ENCODE results near the gene CSN1S1. TPM values are rescaled to one million over a fixed set of nuclear protein-coding genes. Genes with fewer than 3 reads are reported as not detected.

Gene CSN1S1
- total and polyA plus RNA-seq, 2 experiments from 2014 or later, result 0.21 TPM; not detected in 1

DNA sequence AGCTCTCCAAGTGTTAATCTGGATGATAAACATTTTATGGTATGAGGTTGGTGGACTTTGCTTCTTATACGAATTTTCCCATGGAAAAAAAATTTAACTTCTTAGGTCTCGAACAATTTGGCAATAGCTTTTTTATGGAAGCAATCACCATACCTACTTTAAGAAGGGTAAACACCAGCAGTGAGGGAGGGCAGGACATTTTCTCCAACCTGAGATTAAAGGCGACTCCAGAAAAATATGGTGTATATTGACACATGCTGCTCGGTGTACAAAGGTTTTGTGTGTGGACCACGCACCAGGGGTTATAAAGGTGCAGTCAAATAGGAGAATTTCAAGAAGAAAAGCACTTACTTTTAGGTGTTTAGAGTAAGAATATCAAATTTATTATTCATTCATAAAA lies 36.7 kb upstream of the CSN1S1 start:
- Mint-ChIP-seq H3K36me3 (ENCODE audit: low read depth) (no peaks in the 10 kb centered on the region), H3K4me1 (no peaks in the 10 kb centered on the region), H3K9me3 (no peaks in the 10 kb centered on the region), H3K4me3 (no peak overlapping the region), H3K27ac (no peak overlapping the region), H3K27me3 (ENCODE audit: insufficient read depth, low read depth, poor library complexity) (no peaks in the 10 kb centered on the region)
- no peak overlapping the region for H3K4me2 ChIP-seq
- H3K27ac ChIP-seq (ENCODE audit: low read depth), result no peak overlapping the region
- no peak overlapping the region for H2AFZ ChIP-seq
- H3K27me3 ChIP-seq (ENCODE audit: insufficient read depth), result no peaks in the 10 kb centered on the region
- ATAC-seq (no peak), DNase-seq (ENCODE audit: low spot score) (no peak)
- H3K4me1 ChIP-seq (ENCODE audit: insufficient read depth), result no peaks in the 10 kb centered on the region
- H3K9me2 ChIP-seq (ENCODE audit: insufficient read depth), result no peaks in the 10 kb centered on the region
- no peak for TF ChIP-seq EZH2phosphoT487 (IDR thresholded peaks at IDR 0.05; ENCODE audit: unreplicated experiment)
- no peak for TF ChIP-seq CREB1 (CRISPR knock-in tag; IDR thresholded peaks at IDR 0.05; ENCODE audit: low read depth)
- no peak for TF ChIP-seq ZNF331 (CRISPR knock-in tag; IDR thresholded peaks at IDR 0.05; ENCODE audit: low read depth)
- TF ChIP-seq ZNF114 (CRISPR knock-in tag; IDR thresholded peaks at IDR 0.05), result no peak
- TF ChIP-seq, protein P1, sequence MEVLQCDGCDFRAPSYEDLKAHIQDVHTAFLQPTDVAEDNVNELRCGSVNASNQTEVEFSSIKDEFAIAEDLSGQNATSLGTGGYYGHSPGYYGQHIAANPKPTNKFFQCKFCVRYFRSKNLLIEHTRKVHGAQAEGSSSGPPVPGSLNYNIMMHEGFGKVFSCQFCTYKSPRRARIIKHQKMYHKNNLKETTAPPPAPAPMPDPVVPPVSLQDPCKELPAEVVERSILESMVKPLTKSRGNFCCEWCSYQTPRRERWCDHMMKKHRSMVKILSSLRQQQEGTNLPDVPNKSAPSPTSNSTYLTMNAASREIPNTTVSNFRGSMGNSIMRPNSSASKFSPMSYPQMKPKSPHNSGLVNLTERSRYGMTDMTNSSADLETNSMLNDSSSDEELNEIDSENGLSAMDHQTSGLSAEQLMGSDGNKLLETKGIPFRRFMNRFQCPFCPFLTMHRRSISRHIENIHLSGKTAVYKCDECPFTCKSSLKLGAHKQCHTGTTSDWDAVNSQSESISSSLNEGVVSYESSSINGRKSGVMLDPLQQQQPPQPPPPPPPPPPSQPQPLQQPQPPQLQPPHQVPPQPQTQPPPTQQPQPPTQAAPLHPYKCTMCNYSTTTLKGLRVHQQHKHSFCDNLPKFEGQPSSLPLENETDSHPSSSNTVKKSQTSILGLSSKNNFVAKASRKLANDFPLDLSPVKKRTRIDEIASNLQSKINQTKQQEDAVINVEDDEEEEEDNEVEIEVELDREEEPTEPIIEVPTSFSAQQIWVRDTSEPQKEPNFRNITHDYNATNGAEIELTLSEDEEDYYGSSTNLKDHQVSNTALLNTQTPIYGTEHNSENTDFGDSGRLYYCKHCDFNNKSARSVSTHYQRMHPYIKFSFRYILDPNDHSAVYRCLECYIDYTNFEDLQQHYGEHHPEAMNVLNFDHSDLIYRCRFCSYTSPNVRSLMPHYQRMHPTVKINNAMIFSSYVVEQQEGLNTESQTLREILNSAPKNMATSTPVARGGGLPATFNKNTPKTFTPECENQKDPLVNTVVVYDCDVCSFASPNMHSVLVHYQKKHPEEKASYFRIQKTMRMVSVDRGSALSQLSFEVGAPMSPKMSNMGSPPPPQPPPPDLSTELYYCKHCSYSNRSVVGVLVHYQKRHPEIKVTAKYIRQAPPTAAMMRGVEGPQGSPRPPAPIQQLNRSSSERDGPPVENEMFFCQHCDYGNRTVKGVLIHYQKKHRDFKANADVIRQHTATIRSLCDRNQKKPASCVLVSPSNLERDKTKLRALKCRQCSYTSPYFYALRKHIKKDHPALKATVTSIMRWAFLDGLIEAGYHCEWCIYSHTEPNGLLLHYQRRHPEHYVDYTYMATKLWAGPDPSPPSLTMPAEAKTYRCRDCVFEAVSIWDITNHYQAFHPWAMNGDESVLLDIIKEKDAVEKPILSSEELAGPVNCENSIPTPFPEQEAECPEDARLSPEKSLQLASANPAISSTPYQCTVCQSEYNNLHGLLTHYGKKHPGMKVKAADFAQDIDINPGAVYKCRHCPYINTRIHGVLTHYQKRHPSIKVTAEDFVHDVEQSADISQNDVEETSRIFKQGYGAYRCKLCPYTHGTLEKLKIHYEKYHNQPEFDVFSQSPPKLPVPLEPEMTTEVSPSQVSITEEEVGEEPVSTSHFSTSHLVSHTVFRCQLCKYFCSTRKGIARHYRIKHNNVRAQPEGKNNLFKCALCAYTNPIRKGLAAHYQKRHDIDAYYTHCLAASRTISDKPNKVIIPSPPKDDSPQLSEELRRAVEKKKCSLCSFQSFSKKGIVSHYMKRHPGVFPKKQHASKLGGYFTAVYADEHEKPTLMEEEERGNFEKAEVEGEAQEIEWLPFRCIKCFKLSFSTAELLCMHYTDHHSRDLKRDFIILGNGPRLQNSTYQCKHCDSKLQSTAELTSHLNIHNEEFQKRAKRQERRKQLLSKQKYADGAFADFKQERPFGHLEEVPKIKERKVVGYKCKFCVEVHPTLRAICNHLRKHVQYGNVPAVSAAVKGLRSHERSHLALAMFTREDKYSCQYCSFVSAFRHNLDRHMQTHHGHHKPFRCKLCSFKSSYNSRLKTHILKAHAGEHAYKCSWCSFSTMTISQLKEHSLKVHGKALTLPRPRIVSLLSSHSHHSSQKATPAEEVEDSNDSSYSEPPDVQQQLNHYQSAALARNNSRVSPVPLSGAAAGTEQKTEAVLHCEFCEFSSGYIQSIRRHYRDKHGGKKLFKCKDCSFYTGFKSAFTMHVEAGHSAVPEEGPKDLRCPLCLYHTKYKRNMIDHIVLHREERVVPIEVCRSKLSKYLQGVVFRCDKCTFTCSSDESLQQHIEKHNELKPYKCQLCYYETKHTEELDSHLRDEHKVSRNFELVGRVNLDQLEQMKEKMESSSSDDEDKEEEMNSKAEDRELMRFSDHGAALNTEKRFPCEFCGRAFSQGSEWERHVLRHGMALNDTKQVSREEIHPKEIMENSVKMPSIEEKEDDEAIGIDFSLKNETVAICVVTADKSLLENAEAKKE (CRISPR knock-in tag; IDR thresholded peaks at IDR 0.05), result no peak
- no peak for TF ChIP-seq JUNB (IDR thresholded peaks at IDR 0.05; ENCODE audit: unreplicated experiment)
- TF ChIP-seq, protein P2, sequence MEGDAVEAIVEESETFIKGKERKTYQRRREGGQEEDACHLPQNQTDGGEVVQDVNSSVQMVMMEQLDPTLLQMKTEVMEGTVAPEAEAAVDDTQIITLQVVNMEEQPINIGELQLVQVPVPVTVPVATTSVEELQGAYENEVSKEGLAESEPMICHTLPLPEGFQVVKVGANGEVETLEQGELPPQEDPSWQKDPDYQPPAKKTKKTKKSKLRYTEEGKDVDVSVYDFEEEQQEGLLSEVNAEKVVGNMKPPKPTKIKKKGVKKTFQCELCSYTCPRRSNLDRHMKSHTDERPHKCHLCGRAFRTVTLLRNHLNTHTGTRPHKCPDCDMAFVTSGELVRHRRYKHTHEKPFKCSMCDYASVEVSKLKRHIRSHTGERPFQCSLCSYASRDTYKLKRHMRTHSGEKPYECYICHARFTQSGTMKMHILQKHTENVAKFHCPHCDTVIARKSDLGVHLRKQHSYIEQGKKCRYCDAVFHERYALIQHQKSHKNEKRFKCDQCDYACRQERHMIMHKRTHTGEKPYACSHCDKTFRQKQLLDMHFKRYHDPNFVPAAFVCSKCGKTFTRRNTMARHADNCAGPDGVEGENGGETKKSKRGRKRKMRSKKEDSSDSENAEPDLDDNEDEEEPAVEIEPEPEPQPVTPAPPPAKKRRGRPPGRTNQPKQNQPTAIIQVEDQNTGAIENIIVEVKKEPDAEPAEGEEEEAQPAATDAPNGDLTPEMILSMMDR (conservative IDR thresholded peaks at IDR 0.05; ENCODE audit: low read depth in 2 of 2), result no peak
- no peak for TF ChIP-seq NANOG (IDR thresholded peaks at IDR 0.05; ENCODE audit: borderline replicate concordance)
- TF ChIP-seq EZH2 (IDR thresholded peaks at IDR 0.05; ENCODE audit: low read depth, unreplicated experiment), result no peak
- no peak for TF ChIP-seq POLR2AphosphoS5 (IDR thresholded peaks at IDR 0.05; ENCODE audit: low read depth)
- TF ChIP-seq, protein P3, sequence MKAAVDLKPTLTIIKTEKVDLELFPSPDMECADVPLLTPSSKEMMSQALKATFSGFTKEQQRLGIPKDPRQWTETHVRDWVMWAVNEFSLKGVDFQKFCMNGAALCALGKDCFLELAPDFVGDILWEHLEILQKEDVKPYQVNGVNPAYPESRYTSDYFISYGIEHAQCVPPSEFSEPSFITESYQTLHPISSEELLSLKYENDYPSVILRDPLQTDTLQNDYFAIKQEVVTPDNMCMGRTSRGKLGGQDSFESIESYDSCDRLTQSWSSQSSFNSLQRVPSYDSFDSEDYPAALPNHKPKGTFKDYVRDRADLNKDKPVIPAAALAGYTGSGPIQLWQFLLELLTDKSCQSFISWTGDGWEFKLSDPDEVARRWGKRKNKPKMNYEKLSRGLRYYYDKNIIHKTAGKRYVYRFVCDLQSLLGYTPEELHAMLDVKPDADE (IDR thresholded peaks at IDR 0.05), result no peak
- no peaks in the 10 kb centered on the region for H3F3A ChIP-seq (replicated peaks; ENCODE audit: low read depth)
- H3K4me3 ChIP-seq, result no peak overlapping the region
- H3K79me2 ChIP-seq (replicated peaks; ENCODE audit: insufficient read depth), result no peaks in the 10 kb centered on the region
- H3K36me3 ChIP-seq (ENCODE audit: insufficient read depth), result no peaks in the 10 kb centered on the region
- no peaks in the 10 kb centered on the region for H4K20me1 ChIP-seq (replicated peaks; ENCODE audit: insufficient read depth)
